Epidermal melanocyte (primary cell): ENCODE measurements around the gene EMILIN1.

ENCODE experiments used
- DNase-seq: peaks from one replicate; pipeline ENCODE4 v3.0.0; 2011; ENCODE audit warnings: low spot score; ENCODE audit not compliant: insufficient read length

The EMILIN1 gene

DNA sequence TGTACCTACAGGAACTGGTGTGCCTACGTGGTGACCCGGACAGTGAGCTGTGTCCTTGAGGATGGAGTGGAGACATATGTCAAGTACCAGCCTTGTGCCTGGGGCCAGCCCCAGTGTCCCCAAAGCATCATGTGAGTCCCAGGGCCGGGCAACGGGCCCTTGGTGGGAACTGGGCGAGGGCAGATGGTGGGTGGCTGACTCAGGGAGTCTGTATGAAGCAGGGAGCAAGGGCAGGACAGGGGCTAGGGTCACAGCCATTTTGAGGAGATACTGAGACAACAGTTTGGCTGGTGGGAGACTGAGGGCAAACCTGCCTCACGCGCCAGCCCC is 1.7 kb downstream of the EMILIN1 start:
- DNase-seq, result no peak

DNA sequence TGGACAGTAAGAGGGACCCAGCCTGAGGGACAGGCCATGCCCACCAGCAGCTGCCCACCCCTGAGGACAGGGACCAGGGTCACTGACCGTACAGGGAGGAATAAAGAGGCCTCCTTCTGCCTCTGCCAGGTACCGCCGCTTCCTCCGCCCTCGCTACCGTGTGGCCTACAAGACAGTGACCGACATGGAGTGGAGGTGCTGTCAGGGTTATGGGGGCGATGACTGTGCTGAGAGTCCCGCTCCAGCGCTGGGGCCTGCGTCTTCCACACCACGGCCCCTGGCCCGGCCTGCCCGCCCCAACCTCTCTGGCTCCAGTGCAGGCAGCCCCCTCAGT is 2.2 kb downstream of the EMILIN1 start:
- no peak for DNase-seq

- DNase-seq, result no peak
Measured at GRCh38 chr2:27081984-27082772, 3.8 kb downstream of the EMILIN1 start.

- no peak for DNase-seq
Measured at GRCh38 chr2:27082773-27083409, 4.5 kb downstream of the EMILIN1 start.

DNA sequence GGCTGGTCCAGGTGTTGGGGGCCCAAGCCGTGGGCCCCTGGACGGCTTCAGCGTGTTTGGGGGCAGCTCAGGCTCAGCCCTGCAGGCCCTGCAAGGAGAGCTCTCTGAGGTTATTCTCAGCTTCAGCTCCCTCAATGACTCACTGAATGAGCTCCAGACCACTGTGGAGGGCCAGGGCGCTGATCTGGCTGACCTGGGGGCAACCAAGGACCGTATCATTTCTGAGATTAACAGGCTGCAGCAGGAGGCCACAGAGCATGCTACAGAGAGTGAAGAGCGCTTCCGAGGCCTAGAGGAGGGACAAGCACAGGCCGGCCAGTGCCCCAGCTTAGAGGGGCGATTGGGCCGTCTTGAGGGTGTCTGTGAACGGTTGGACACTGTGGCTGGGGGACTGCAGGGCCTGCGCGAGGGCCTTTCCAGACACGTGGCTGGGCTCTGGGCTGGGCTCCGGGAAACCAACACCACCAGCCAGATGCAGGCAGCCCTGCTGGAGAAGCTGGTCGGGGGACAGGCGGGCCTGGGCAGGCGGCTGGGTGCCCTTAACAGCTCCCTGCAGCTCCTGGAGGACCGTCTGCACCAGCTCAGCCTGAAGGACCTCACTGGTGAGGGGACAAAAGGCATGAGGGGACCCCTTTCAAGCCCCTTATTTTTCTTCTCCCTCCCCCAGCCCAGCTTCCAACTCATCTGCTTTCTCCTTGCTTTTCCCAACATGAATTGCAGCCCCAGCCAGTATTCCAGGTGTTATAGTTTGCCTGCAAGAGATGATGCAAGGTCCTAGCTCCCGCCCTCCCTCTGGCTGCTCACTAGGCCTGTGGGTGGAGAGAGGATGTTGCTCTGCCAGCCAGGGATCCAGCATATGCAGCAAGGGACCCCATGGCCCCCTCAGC is 5.2 kb downstream of the EMILIN1 start:
- no peak for DNase-seq

GRCh38 chr2:27084297-27085061 is 6.1 kb downstream of the EMILIN1 start:
- no peak for DNase-seq

GRCh38 chr2:27085062-27085672 is 6.8 kb downstream of the EMILIN1 start:
- no peak for DNase-seq

- DNase-seq, result peak; percentile 64
Measured at GRCh38 chr2:27085673-27086089, 7.3 kb downstream of the EMILIN1 start.

- DNase-seq, result peak; percentile 98
Measured at GRCh38 chr2:27086090-27086723, 7.8 kb downstream of the EMILIN1 start.

DNA sequence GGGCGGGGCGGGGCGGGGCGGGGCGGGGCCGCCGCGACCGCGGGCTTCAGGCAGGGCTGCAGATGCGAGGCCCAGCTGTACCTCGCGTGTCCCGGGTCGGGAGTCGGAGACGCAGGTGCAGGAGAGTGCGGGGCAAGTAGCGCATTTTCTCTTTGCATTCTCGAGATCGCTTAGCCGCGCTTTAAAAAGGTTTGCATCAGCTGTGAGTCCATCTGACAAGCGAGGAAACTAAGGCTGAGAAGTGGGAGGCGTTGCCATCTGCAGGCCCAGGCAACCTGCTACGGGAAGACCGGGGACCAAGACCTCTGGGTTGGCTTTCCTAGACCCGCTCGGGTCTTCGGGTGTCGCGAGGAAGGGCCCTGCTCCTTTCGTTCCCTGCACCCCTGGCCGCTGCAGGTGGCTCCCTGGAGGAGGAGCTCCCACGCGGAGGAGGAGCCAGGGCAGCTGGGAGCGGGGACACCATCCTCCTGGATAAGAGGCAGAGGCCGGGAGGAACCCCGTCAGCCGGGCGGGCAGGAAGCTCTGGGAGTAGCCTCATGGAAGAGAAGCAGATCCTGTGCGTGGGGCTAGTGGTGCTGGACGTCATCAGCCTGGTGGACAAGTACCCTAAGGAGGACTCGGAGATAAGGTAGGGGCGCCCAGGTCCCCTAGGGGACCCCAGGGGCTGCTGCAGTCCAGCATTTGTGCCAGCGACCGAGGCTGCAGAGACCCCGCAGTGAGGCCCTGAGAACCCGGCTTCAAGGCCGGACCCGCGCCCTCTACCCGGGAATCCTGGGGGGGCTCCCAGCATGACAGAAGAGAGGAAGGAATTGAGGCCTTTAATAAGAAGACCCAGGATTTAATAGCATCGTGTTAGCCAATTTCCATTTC is 8.5 kb downstream of the EMILIN1 start, which contains the start of gene KHK:
Gene KHK (plus strand): TSS at position 49 of the 870 bp plus-strand sequence. CDS start 488 bp downstream, at position 537.
- DNase-seq, result no peak

GRCh38 chr2:27087823-27088410 is 9.5 kb downstream of the EMILIN1 start:
- no peak for DNase-seq

- no peak for DNase-seq
Measured at GRCh38 chr2:27088634-27089033, 10.2 kb downstream of the EMILIN1 start.

DNA sequence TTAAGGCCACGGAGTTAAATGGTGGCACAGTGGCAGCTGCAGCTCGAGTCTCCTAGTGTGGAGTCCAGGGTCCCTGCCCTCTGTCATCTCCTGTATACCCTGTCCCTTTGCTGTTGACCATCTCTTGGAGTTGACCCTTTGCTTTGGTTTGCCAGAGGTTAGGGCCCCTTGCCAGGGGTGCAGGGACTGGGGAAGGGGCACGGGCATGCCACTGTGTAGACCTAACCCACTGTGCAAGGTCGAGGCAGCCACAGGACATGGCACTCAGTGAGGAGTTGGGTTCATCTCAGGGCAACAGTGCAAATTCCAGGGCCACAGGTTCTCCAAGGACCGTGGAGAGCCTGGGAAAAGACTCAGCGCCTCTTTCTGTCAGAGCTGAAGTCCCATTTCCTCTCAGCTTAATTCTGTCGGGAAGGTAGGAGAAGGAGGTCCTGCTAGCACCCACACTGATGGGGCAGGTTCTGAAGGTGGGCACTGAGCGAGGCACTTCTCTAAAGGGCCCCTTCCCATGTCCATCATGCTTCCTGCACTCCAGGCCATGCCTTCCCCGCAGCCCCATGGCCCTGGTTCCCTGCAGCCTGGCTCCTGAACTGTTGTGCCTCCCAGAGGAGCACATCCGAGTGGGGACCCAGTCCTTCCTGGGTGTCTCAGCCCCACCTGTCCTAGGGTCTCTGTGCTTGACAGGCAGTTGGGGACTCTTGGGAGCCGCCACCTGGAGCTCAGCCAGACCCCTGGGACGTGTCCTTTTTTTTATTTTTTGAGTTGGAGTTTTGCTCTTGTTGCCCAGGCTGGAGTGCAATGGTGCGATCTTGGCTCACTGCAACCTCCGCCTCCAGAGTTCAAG is 10.9 kb downstream of the EMILIN1 start:
- no peak for DNase-seq

GRCh38 chr2:27091746-27092695 is 13.6 kb downstream of the EMILIN1 start:
- no peak for DNase-seq

GRCh38 chr2:27092696-27093429 is 14.4 kb downstream of the EMILIN1 start:
- no peak for DNase-seq
